Measurements from ENCODE around the gene CAMK4.

DNA sequence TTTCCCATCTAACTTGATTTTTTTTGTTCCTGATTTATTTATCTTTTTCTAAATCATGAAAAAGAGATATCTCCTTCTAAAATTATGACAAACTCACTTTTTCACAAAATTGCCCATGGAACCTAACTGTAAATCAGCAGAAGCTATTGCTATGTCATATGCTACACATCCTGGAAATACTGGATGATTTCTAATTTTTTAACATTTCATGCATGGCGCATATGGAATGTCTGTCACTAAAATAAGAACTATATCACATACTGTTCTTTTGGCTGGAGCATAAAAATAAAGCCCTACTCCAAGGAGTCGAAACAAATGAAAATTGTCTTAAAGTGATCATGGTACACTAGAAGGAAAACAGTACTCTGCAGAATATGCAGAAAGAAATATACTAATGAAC is 60.6 kb downstream of the CAMK4 start:
- TF ChIP-seq, protein P1, sequence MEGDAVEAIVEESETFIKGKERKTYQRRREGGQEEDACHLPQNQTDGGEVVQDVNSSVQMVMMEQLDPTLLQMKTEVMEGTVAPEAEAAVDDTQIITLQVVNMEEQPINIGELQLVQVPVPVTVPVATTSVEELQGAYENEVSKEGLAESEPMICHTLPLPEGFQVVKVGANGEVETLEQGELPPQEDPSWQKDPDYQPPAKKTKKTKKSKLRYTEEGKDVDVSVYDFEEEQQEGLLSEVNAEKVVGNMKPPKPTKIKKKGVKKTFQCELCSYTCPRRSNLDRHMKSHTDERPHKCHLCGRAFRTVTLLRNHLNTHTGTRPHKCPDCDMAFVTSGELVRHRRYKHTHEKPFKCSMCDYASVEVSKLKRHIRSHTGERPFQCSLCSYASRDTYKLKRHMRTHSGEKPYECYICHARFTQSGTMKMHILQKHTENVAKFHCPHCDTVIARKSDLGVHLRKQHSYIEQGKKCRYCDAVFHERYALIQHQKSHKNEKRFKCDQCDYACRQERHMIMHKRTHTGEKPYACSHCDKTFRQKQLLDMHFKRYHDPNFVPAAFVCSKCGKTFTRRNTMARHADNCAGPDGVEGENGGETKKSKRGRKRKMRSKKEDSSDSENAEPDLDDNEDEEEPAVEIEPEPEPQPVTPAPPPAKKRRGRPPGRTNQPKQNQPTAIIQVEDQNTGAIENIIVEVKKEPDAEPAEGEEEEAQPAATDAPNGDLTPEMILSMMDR (IDR thresholded peaks at IDR 0.05): no peak
- TF ChIP-seq POLR2A (IDR thresholded peaks at IDR 0.05) (no peak), POLR2AphosphoS5 (IDR thresholded peaks at IDR 0.05) (no peak)
